Aorta (tissue), 5 donors: ENCODE measurements around the gene DISC1. TPM values are rescaled to one million over a fixed set of nuclear protein-coding genes. Genes with fewer than 3 reads are reported as not detected.
"Not testable (repeated sequence)": the region's sequence is repeated elsewhere in the genome, so short reads cannot be mapped to it uniquely, and the experiment has no call there.

ENCODE experiments used
- ATAC-seq: fragments of 200-7000 bp; cut with Tn5 transposase; one replicate; pipeline ENCODE4 v1.9.1; 2022; ENCODE audit warnings: moderate library complexity; ENCODE audit not compliant: low FRiP score
- DNase-seq, 2 donors: peaks; one replicate each; pipeline ENCODE4 v3.0.0-alpha.2; 2020
- H3K27ac ChIP-seq, 2 donors: one replicate each; pipeline ENCODE4 v1.5.1; 2013; ENCODE audit warnings: low read length in 2 of 2, mild to moderate bottlenecking in 2 of 2, moderate library complexity in 2 of 2, control low read depth in 1 of 2, inconsistent platforms in 1 of 2, low read depth in 1 of 2
- H3K27me3 ChIP-seq, 2 donors: one replicate each; pipeline ENCODE4 v1.6.1; 2013; ENCODE audit warnings: control low read depth in 1 of 2, low read length in 1 of 2, mild to moderate bottlenecking in 1 of 2, moderate library complexity in 1 of 2; ENCODE audit not compliant: insufficient read depth in 2 of 2, control insufficient read depth in 1 of 2
- H3K36me3 ChIP-seq, 2 donors: one replicate each; pipeline ENCODE4 v1.6.1; 2013; ENCODE audit warnings: control low read depth in 1 of 2, low read length in 1 of 2, mild to moderate bottlenecking in 1 of 2; ENCODE audit not compliant: insufficient read depth in 2 of 2, control insufficient read depth in 1 of 2
- H3K4me1 ChIP-seq, 2 donors: one replicate each; pipeline ENCODE4 v1.6.1; 2013; ENCODE audit warnings: low read length in 2 of 2, control low read depth in 1 of 2, mild to moderate bottlenecking in 1 of 2, moderate library complexity in 1 of 2; ENCODE audit not compliant: insufficient read depth in 2 of 2, control insufficient read depth in 1 of 2
- H3K4me3 ChIP-seq, 2 donors: one replicate each; pipeline ENCODE4 v1.5.1; 2013; ENCODE audit warnings: low read length in 2 of 2, control low read depth in 1 of 2, mild to moderate bottlenecking in 1 of 2
- H3K9me3 ChIP-seq: one replicate; pipeline ENCODE4 v1.6.1; 2013; ENCODE audit warnings: mild to moderate bottlenecking, low read length; ENCODE audit not compliant: control insufficient read depth
- WGBS, 2 donors: extraction: QIAGEN DNeasy Blood & Tissue Kit; methylation state at CpG; one replicate each; pipeline ENCODE4 v1.1.7; 2013; 5-methylcytosine and 5-hydroxymethylcytosine counted together
- intact Hi-C, 2 donors: fragments of 100-400 bp; cut with DNase I; formaldehyde crosslinking; loops; one replicate each; pipeline versions ENCODE4 v1.14.2 to v1.15.0; 2022
- polyA plus RNA-seq, 2 donors: library from polyadenylated mRNA; stranded (reverse); fragments of 200-250 nt; gene quantifications; one replicate each; pipeline ENCODE4 v1.2.3, GENCODE V29; 2013
- total RNA-seq, 2 donors: library from RNA; stranded (reverse); fragmentation: NEBNext Ultra II Directional; extraction: Animal tissue kit (Norgen Biotek cat#: 25700); gene quantifications; one replicate each; pipeline ENCODE4 v1.2.1, GENCODE V29; 2021
- donor health status: healthy with polysubstance abuse.
- donor health status: Bipolar disorder and iron deficiency.
- donor health status: DM: no; HTN: no; CAD: no.
- donor health status: DM: no; HTN: no; CAD: no.
- donor health status: DM: yes; HTN: yes; CAD: no.

The DISC1 gene
- total and polyA plus RNA-seq, 4 donors = 0.64 to 31.7 (median 6.0) TPM

- Histone ChIP-seq H3K9me3 (no peaks in the 10 kb centered on the region), H3K27ac (no peak overlapping the region), H3K36me3 (no peaks in the 10 kb centered on the region), H3K27me3 (no peaks in the 10 kb centered on the region), H3K4me3 (no peak overlapping the region), H3K4me1 (no peaks in the 10 kb centered on the region)
- DNase-seq (no peak), ATAC-seq (no peak)
- intact Hi-C loops = no loop called here
- WGBS, 2 donors = 84 to 87% methylated on average over 5 of the region's 5 CpGs
Observed at GRCh38 chr1:231776757-231777062, 150.1 kb downstream of the DISC1 start.

- H3K4me3 ChIP-seq = no peak overlapping the region
- no peaks in the 10 kb centered on the region for H3K9me3 ChIP-seq
- H3K27me3 ChIP-seq = no peaks in the 10 kb centered on the region
- no peaks in the 10 kb centered on the region for H3K36me3 ChIP-seq
- intact Hi-C loops = no loop called here
- H3K4me1 ChIP-seq = no peaks in the 10 kb centered on the region
- DNase-seq (peak in 1 of 2 donors; percentile 66), ATAC-seq (no peak)
- no peak overlapping the region for H3K27ac ChIP-seq
- WGBS, 2 donors = 28 to 39% methylated on average over 9 of the region's 9 CpGs
Observed at GRCh38 chr1:231778009-231778719, 151.6 kb downstream of the DISC1 start.

- DNase-seq = no peak
- intact Hi-C loops = no loop called here
- H3K4me1 ChIP-seq = no peaks in the 10 kb centered on the region
- ATAC-seq = no peak
- H3K27me3 ChIP-seq = no peaks in the 10 kb centered on the region
- H3K27ac ChIP-seq = no peak overlapping the region
- H3K9me3 ChIP-seq = no peaks in the 10 kb centered on the region
- no peak overlapping the region for H3K4me3 ChIP-seq
- WGBS, 2 donors = 95 to 98% methylated on average over 3 of the region's 3 CpGs
- H3K36me3 ChIP-seq = no peaks in the 10 kb centered on the region
Observed at GRCh38 chr1:231779081-231779480, 152.5 kb downstream of the DISC1 start.

- Histone ChIP-seq H3K27me3 (no peaks in the 10 kb centered on the region), H3K36me3 (no peaks in the 10 kb centered on the region), H3K9me3 (no peaks in the 10 kb centered on the region), H3K4me3 (no peak overlapping the region), H3K27ac (no peak overlapping the region), H3K4me1 (no peaks in the 10 kb centered on the region)
- ATAC-seq (no peak), DNase-seq (no peak)
- WGBS, 2 donors = 68% methylated on average over 2 of the region's 2 CpGs
- intact Hi-C loops = no loop called here
Observed at GRCh38 chr1:231781892-231782291, 155.3 kb downstream of the DISC1 start.

- intact Hi-C loops, DNase-seq: not testable (repeated sequence)
- 97 to 100% methylated on average over 2 of the region's 2 CpGs for WGBS, 2 donors
Observed at GRCh38 chr1:231785073-231785472, 158.5 kb downstream of the DISC1 start.

GRCh38 chr1:231786126-231786525, 159.5 kb downstream of the DISC1 start:
- H3K9me3 ChIP-seq = no peaks in the 10 kb centered on the region
- no peak for ATAC-seq
- intact Hi-C loops = no loop called here
- DNase-seq = no peak
- no peak overlapping the region for H3K27ac ChIP-seq
- H3K4me3 ChIP-seq = no peak overlapping the region
- H3K4me1 ChIP-seq = no peaks in the 10 kb centered on the region
- WGBS, 2 donors = 88 to 100% methylated on average over 1 of the region's 1 CpG
- H3K36me3 ChIP-seq = no peaks in the 10 kb centered on the region
- H3K27me3 ChIP-seq = no peaks in the 10 kb centered on the region

More at GRCh38 chr1:231785073-231785472, 158.5 kb downstream of the DISC1 start:
- not testable (repeated sequence) for ATAC-seq, H3K36me3 ChIP-seq, H3K27ac ChIP-seq, H3K27me3 ChIP-seq, H3K4me3 ChIP-seq, H3K9me3 ChIP-seq, H3K4me1 ChIP-seq

- H3K36me3 ChIP-seq = no peaks in the 10 kb centered on the region
- WGBS, 2 donors = 63 to 75% methylated on average over 2 of the region's 2 CpGs
- ATAC-seq (no peak), DNase-seq (no peak)
- H3K27ac ChIP-seq = no peak overlapping the region
- no peaks in the 10 kb centered on the region for H3K9me3 ChIP-seq
- intact Hi-C loops = no loop called here
- H3K27me3 ChIP-seq = no peaks in the 10 kb centered on the region
- no peak overlapping the region for H3K4me3 ChIP-seq
- H3K4me1 ChIP-seq = no peaks in the 10 kb centered on the region
Observed at GRCh38 chr1:231792634-231793033, 166.0 kb downstream of the DISC1 start.

- WGBS, 2 donors = 98% methylated on average over 6 of the region's 6 CpGs
- H3K27me3 ChIP-seq = no peaks in the 10 kb centered on the region
- DNase-seq = no peak
- H3K36me3 ChIP-seq = no peaks in the 10 kb centered on the region
- intact Hi-C loops = no loop called here
- no peak overlapping the region for H3K27ac ChIP-seq
- no peaks in the 10 kb centered on the region for H3K9me3 ChIP-seq
- no peak overlapping the region for H3K4me3 ChIP-seq
- ATAC-seq = no peak
- H3K4me1 ChIP-seq = no peaks in the 10 kb centered on the region
Observed at GRCh38 chr1:231793893-231794292, 167.3 kb downstream of the DISC1 start.

GRCh38 chr1:231796141-231796540, 169.6 kb downstream of the DISC1 start:
- ATAC-seq (no peak), DNase-seq (no peak)
- 15 to 42% methylated on average over 6 of the region's 6 CpGs for WGBS, 2 donors
- Histone ChIP-seq H3K27me3 (no peaks in the 10 kb centered on the region), H3K9me3 (no peaks in the 10 kb centered on the region), H3K4me1 (peaks cover 0 to 3% of the 10 kb centered on the region in 2 donors), H3K36me3 (no peaks in the 10 kb centered on the region), H3K4me3 (no peak overlapping the region), H3K27ac (no peak overlapping the region)
- intact Hi-C loops = no loop called here
